CD4-positive, alpha-beta T cell treated with Interferon alpha-2 for 1 hour (primary cell): Measurements from ENCODE around the gene CRYZ.

Experiments
- DNase-seq, 2 donors: peaks; one replicate each; pipeline ENCODE4 v3.0.0-alpha.2; 2020 to 2022

CRYZ gene

DNA sequence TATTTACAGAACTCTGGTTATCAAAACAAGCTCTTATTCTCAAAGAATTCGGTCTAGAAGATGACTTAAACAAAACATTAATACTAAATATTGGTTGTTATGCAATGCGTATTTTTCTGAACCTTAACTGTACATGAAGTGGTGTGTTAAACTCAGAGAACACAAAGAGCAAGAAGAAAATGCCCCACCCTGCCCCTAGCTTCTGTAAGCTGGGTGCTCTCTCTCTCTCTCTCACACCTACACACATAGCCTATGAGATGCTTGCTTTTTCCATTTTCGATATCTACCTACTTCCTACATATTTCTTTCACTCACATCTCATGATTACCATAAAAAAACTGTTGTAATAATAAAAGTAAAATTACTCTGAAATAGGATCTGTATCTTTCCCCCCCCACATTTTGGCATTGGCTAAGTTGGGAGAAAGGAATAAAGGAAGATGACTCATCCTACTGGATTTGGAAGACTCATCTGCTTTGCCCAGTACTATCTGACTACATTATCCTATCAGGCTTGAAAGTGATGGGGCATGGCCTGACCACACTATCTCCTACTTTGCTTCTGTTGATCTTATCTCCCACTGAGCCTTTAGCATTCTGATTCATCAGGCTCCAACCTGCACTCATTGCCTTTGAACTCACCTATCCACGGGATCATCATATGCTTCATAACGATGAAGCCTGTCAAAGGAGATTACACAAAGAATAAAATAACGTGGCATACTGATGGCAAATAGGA is 2.9 kb downstream of the CRYZ start:
- no peak for DNase-seq

- DNase-seq: no peak
Observed at GRCh38 chr1:74728736-74729135, 4.1 kb downstream of the CRYZ start.

- no peak for DNase-seq
Observed at GRCh38 chr1:74726063-74726462, 6.8 kb downstream of the CRYZ start.

DNA sequence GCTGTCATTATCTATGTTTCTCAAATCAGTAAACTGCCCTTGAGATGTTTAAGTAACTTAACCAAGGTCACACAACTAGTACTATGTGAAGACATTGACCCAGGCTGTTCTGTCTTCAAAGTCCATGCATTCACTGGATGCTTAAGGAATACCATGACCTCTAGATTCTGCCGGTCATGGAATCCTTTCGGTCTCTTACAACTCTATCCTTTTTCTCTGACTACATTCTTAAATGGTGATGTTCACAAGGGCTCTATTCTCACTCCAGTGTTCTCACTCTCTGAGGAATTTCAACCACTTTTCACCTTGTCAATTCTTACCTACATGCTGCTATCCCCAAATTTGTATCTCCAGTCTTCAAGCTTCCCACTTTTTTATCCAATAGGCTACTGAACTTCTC is 15.2 kb downstream of the CRYZ start:
- no peak for DNase-seq

GRCh38 chr1:74716822-74717221 is 16.0 kb downstream of the CRYZ start:
- DNase-seq: no peak

DNA sequence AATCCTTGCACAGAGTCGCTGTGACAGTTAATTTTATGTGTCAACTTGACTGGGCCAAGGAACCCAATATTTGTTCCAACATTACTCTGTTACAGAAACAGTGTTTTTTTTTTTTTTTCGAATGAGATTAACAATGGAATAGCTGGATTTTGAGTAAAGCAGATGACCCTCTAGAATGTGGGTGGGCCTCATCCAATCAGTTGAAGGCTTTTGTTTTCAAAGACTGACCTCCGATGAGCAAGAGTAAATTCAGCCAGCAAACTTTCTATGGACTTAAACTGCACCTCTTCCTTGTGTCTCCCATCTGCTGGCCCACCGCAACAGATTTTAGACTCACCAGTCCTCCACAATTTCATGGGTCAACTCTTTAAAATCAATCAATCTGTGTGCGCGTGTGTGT is 17.0 kb downstream of the CRYZ start:
- no peak for DNase-seq

GRCh38 chr1:74715236-74715502 is 17.7 kb downstream of the CRYZ start:
- DNase-seq: no peak

DNA sequence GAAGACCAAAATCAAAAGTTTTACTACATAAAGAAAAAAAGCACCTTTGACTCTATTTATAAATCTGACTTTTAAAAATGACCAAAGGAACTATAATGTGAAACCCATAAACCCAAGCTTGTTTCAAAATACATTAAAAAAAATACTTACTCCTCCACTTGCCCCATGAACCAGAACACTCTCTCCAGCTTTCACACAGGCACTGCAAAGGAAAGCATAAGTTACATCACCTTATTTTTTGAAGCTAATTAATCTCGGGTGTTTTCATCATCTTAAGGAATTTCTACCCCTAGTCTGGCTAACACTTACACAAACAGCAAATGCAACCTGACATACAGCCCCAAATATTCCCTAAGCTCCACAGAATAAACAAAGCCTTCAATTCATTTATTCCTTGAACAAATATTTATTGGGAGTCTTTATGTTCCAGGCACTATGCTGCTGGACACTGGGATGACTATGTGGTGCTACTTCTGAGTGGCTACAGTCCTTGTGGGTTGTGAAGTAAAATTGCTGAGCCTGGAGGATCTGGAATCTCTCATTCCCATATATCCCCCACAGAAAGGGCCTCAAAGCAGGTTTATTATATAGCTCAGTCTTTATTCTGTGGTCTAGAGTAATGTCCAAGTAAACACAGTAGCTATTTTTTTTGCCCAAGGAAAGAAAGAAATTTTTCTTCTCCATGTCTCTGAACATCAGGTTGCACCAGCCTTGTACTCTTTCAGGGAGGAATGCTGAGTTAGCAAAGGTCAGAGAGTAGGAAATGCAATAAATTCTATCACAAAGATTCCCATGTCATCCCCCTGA is 18.2 kb downstream of the CRYZ start:
- no peak for DNase-seq

GRCh38 chr1:74713849-74714248 is 19.0 kb downstream of the CRYZ start:
- no peak for DNase-seq

- no peak for DNase-seq
Observed at GRCh38 chr1:74712881-74713280, 20.0 kb downstream of the CRYZ start.

GRCh38 chr1:74703386-74704182 is 29.3 kb downstream of the CRYZ start:
- DNase-seq: no peak

DNA sequence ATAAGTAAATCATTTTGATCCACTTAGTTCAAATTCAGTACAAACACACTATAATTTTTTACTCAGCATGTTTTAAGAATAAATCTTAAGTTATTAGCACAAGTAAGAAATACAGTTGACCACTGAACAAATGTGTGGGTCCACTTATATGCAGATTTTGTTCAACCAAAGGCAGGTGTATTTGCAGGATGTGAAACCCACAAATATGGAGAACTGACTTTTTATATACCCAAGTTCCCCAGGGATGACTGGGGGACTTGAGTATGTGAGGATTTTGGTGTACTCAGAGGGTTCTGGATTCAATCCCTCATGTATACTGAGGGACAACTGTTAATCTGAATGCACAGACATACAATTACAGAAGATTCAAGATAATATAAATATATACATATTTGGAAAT is 33.5 kb downstream of the CRYZ start:
- no peak for DNase-seq

DNA sequence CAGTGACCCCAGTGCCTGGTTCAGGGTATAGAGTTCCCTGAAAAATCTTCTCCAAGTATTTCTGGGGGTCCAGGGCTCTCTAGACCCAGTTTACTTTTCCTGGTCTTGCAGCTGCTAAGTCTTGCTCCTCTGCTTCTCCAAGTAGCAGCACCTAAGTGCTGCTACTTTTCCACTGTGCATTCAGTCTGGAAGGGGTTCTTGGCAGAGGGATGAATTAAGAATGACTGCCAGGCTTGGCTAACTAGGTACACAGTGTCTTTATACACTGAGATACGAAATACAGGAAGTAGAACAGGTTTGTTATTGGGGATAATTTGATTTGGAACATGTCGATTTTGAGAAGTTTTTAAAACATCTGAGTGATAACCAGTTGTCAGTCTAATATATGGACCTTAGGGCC is 35.0 kb downstream of the CRYZ start:
- no peak for DNase-seq

GRCh38 chr1:74693473-74693872 is 39.4 kb downstream of the CRYZ start:
- DNase-seq: no peak

DNA sequence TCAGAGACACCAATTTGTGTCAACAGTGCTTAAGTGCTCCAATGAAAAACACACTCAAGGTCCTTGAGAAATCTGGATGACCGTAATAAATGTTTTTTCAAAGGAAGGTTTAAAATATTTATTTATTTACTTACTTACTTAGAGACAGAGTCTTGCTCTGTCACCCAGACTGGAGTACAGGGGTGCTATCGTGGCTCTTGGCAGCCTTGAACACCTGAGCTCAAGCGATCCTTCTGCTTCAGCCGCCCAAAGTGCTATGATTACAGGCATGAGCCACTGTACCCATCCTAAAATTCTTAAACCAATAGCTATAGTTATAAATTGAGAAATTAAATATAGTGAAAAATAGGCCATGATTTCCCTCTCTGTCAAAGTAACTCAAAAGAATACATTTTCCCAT is 41.9 kb downstream of the CRYZ start:
- DNase-seq: no peak

GRCh38 chr1:74690364-74690696 is 42.5 kb downstream of the CRYZ start:
- no peak for DNase-seq

DNA sequence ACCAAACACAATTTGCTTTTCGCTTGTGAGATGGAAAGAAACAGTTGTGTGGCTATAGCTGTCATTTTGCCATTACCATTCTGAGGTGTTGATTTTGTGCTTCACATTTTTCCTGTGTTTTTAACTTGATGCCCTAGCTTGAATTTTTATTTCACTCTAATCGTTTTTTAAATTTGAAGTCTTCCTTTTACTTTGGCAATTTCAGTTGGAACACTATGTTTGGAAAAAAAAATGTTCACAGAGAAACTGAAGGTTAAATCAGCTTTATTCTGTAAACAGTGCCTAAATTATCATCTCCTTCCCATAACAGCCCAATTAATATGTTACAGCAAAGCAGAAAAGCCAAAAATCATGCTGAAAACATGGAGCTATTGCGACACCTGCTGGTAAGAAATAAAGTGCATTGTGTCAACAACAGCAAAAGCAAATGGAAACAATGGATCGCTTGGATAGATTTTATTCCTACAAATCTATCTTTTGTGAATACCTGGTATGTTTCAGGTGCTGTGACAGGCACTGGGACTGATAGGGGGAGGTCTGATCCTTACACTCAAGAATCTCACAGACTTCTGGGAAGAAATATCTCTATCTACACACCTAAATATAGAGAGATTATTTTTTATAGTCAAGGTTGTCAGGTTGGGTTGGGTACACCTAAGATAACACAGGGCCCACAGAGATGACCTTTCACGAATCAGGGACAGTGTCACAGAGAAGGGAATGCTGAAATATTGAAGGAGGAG is 43.1 kb downstream of the CRYZ start:
- DNase-seq: peak; percentile 15 to 56

DNA sequence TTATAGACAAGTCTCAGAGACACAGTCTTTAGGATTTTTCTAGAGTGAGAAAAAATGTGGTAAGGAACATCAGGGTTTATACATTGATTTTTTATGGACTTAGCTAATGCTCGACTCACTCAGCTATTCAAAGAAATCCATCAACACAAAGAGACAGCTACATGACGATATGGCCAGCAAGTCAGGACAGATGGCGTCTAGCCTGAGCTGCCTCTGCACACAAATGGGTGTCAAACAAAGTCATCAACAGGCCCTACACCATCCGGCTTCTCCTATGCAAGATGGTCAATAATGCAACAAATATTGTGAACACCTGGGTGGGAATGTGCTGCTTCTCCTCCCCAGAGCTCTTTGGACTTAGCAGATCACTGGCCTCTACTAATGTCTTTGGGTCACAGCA is 45.9 kb downstream of the CRYZ start:
- DNase-seq: no peak

DNA sequence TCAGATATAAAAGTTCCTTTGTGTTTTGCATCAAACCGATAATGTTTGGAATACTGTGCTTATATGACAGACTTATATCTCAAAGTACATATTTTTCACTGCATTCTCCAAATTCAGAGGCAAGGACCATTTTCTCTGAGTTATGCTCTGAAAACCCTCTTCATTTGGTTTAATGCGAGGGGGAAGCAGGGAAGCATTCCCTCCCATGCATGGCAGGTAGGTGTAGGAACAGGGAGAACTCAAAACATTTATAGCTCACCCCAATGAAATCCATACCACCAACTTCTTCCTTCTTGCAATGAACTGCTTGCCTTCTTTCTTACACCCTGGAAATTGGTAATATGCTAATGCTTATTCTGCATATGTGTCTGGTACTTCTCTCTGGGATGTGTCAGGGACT is 48.5 kb downstream of the CRYZ start:
- DNase-seq: no peak

- no peak for DNase-seq
Observed at GRCh38 chr1:74683656-74684055, 49.2 kb downstream of the CRYZ start.

DNA sequence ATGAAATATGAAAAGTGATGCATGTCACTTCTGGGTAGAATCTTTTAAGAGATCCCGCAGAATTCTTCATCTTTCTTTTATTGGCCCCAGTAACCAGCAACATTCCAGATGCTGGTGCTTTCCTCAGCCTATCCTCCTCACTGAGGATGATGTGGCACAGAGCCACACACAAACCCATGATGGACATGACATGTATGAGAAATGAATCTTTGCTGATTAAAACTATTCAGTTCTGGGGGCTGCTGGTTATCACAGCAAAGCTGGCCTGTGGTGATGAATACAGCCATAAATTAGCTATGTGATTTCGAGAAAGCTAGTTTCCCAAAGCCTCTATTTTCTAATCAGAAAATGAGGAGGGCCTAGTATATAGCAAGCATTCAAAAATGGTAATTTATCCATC is 51.0 kb downstream of the CRYZ start:
- no peak for DNase-seq

DNA sequence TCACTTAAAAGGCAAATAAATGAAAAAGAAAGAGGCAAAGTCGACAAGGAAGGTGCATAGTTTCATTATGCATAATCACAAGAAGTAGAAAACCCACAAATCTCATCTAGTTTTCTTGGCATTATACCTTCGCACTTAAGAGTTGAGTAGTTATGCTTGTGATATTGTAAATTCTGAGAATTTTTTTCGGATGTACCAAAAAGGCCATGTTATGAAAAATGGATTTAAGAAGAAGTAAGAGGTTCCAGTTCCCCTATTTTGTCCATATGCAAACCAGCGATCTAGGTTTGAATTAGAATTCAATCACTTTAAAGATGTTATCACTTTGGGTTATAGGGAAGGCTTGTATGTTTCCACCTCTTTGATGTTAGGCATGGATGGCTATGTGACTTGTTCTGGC is 51.4 kb downstream of the CRYZ start:
- DNase-seq: no peak

DNA sequence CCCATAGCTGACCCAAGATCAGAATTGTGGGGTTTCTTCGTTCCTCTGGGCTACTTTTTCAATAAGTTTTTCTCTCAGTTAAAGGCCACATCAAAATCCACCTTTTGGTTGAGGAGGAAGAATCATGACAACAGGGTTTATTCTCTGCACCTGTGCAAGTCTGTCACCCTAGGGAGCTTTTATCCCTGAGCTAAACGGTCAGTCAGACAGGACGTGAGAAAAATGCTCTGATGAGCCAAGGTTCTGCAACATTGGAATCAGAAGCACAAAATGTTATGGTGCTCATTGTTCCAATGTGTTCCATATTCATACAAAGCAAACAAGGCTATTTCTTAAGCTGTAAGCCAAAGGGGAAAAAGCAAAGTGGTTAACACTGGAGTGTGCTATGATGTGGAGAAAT is 51.8 kb downstream of the CRYZ start:
- DNase-seq: no peak
